HEK293 (cell line): ENCODE data around the gene FIGN.

ENCODE experiments used
- CTCF ChIA-PET: fragments of 350-600 bp; formaldehyde crosslinking; extraction: SDS; loops from one replicate; lab custom pipeline; 2021; ENCODE audit warnings: antibody characterized with exemption; lab: Yijun Ruan, JAX
- POLR2A ChIA-PET: fragments of 300-600 bp; formaldehyde crosslinking; extraction: SDS; loops from one replicate; lab custom pipeline; 2020; ENCODE audit warnings: antibody characterized with exemption, inconsistent platforms; lab: Yijun Ruan, JAX
- H3K27ac ChIP-seq: fragments of 200-500 bp; sonication (Bioruptor generic); 2 replicates; pipeline ENCODE4 v1.5.1; 2014; ENCODE audit warnings: low read depth, low read length, control low read depth, inconsistent platforms; ENCODE audit errors: extremely low read depth
- H3K36me3 ChIP-seq, 2 experiments: fragments of 200-500 bp in 1 of 2; sonication (Bioruptor generic) in 1 of 2; 1 replicate in 1 of 2; 2 replicates in 1 of 2; pipeline ENCODE4 v1.5.1; 2014 to 2017; ENCODE audit warnings: inconsistent platforms in 2 of 2, low read length in 2 of 2; ENCODE audit not compliant: control insufficient read depth in 2 of 2, insufficient read depth in 1 of 2
- H3K4me1 ChIP-seq: fragments of 200-500 bp; sonication (Bioruptor generic); 2 replicates; pipeline ENCODE4 v1.5.1; 2014; ENCODE audit warnings: mild to moderate bottlenecking, low read length, inconsistent platforms; ENCODE audit not compliant: control insufficient read depth, insufficient read depth
- H3K4me3 ChIP-seq: 2 replicates; pipeline ENCODE4 v1.5.1; 2011; ENCODE audit warnings: low read depth, mild to moderate bottlenecking, control low read depth, low read length, moderate library complexity
- H3K9me3 ChIP-seq: fragments of 200-500 bp; sonication (Bioruptor generic); 2 replicates; pipeline ENCODE4 v1.5.1; 2014; ENCODE audit warnings: low read depth, low read length, inconsistent platforms; ENCODE audit not compliant: control insufficient read depth, insufficient read depth
- GLIS1 ChIP-seq: fragments of 450-650 bp; formaldehyde crosslinking; IDR thresholded peaks from 2 replicates; pipeline ENCODE4 v1.5.1; 2016; ENCODE audit warnings: missing biosample characterization, missing genetic modification characterization
- HOXA7 ChIP-seq: sonication (generic); formaldehyde crosslinking; IDR thresholded peaks from 2 replicates; pipeline ENCODE4 v1.8.1; 2022; ENCODE audit warnings: missing genetic modification reagents, borderline replicate concordance
- PBX3 ChIP-seq: sonication (generic); formaldehyde crosslinking; IDR thresholded peaks from 2 replicates; pipeline ENCODE4 v1.8.1; 2022; ENCODE audit warnings: mild to moderate bottlenecking, moderate library complexity, missing genetic modification reagents
- REST ChIP-seq: fragments of 450-650 bp; formaldehyde crosslinking; IDR thresholded peaks from 2 replicates; pipeline ENCODE4 v1.5.1; 2016; ENCODE audit warnings: missing biosample characterization, missing genetic modification characterization
- TCF7L2 ChIP-seq: IDR thresholded peaks from 2 replicates; pipeline ENCODE4 v1.6.1; 2011; ENCODE audit warnings: low read depth, mild to moderate bottlenecking, inconsistent platforms, low read length, moderate library complexity, borderline replicate concordance
- ZBTB26 ChIP-seq: fragments of 450-650 bp; formaldehyde crosslinking; optimal IDR thresholded peaks from 2 replicates; pipeline ENCODE3; 2016; ENCODE audit warnings: missing biosample characterization, mild to moderate bottlenecking, missing genetic modification characterization
- ZBTB8A ChIP-seq: fragments of 450-650 bp; formaldehyde crosslinking; IDR thresholded peaks from 2 replicates; pipeline ENCODE4 v1.5.1; 2016; ENCODE audit warnings: missing biosample characterization, missing genetic modification characterization
- ZIC2 ChIP-seq: fragments of 450-650 bp; formaldehyde crosslinking; IDR thresholded peaks from 2 replicates; pipeline ENCODE4 v1.5.1; 2016; ENCODE audit warnings: missing biosample characterization, missing genetic modification characterization
- ZNF138 ChIP-seq: fragments of 450-650 bp; formaldehyde crosslinking; IDR thresholded peaks from 2 replicates; pipeline ENCODE4 v1.5.1; 2016; ENCODE audit warnings: missing biosample characterization, missing genetic modification characterization, borderline replicate concordance
- ZNF221 ChIP-seq: fragments of 450-650 bp; formaldehyde crosslinking; IDR thresholded peaks from 2 replicates; pipeline ENCODE4 v1.5.1; 2017; ENCODE audit warnings: missing biosample characterization, missing genetic modification characterization, borderline replicate concordance
- ZNF404 ChIP-seq: fragments of 450-650 bp; formaldehyde crosslinking; IDR thresholded peaks from 2 replicates; pipeline ENCODE4 v1.5.1; 2017; ENCODE audit warnings: missing biosample characterization, missing genetic modification characterization
- ZNF426 ChIP-seq: fragments of 450-650 bp; formaldehyde crosslinking; IDR thresholded peaks from 2 replicates; pipeline ENCODE4 v1.5.1; 2017; ENCODE audit warnings: missing biosample characterization, missing genetic modification characterization, mild to moderate bottlenecking, inconsistent platforms, moderate library complexity
- ZNF449 ChIP-seq: fragments of 450-650 bp; formaldehyde crosslinking; IDR thresholded peaks from 2 replicates; pipeline ENCODE4 v1.5.1; 2017; ENCODE audit warnings: missing biosample characterization, mild to moderate bottlenecking, missing genetic modification characterization, moderate library complexity
- ZNF514 ChIP-seq: fragments of 450-650 bp; formaldehyde crosslinking; IDR thresholded peaks from 2 replicates; pipeline ENCODE4 v1.5.1; 2016; ENCODE audit warnings: missing biosample characterization, missing genetic modification characterization
- ZNF549 ChIP-seq: fragments of 450-650 bp; IDR thresholded peaks from 2 replicates; pipeline ENCODE4 v1.5.1; 2018; ENCODE audit warnings: missing biosample characterization, missing genetic modification characterization, mild to moderate bottlenecking, inconsistent platforms, moderate library complexity
- ZNF843 ChIP-seq: fragments of 450-650 bp; formaldehyde crosslinking; IDR thresholded peaks from 2 replicates; pipeline ENCODE4 v1.5.1; 2016; ENCODE audit warnings: missing biosample characterization, missing genetic modification characterization

FIGN gene

GRCh38 chr2:163692081-163692480, 43.7 kb downstream of the FIGN start (continued):
- TF ChIP-seq PBX3 (CRISPR knock-in tag) (no peak), HOXA7 (no peak), ZNF843 (tag by site-specific recombination) (no peak), ZNF221 (tag by site-specific recombination) (no peak), ZNF138 (tag by site-specific recombination) (no peak), ZNF426 (no peak)

- ChIA-PET CTCF (no interaction called here), POLR2A (no interaction called here)
- no peak overlapping the region for H3K4me3 ChIP-seq
- no peaks in the 10 kb centered on the region for H3K36me3 ChIP-seq
- H3K4me1 ChIP-seq = no peaks in the 10 kb centered on the region
- H3K27ac ChIP-seq = no peak overlapping the region
- H3K9me3 ChIP-seq = no peaks in the 10 kb centered on the region
- TF ChIP-seq ZNF843 (tag by site-specific recombination) (no peak), REST (tag by site-specific recombination) (no peak)
Observed at GRCh38 chr2:163690896-163691295, 44.9 kb downstream of the FIGN start.

- Histone ChIP-seq H3K9me3 (no peaks in the 10 kb centered on the region), H3K4me1 (no peaks in the 10 kb centered on the region), H3K4me3 (no peak overlapping the region), H3K36me3 (no peaks in the 10 kb centered on the region), H3K27ac (no peak overlapping the region)
- CTCF ChIA-PET = interaction anchor here (0.6 to 0.7 kb wide), 2 partner anchors 14 to 490 kb away, joined by 3 read pairs; no protein-coding TSS in a partner anchor
- TF ChIP-seq ZNF449 (tag by site-specific recombination) (no peak), GLIS1 (no peak), ZBTB8A (no peak), ZNF549 (tag by site-specific recombination) (no peak), ZNF404 (tag by site-specific recombination) (no peak), ZIC2 (no peak), TCF7L2 (no peak), ZNF514 (no peak), ZBTB26 (tag by site-specific recombination) (no peak)
- POLR2A ChIA-PET = no interaction called here
Observed at GRCh38 chr2:163687217-163687616, 48.6 kb downstream of the FIGN start.
